SK-N-MC (cell line): Measurements from ENCODE around the gene SYTL3.

Source experiments
- DNase-seq: peaks from one replicate; pipeline ENCODE4 v3.0.0-alpha.2; 2011; ENCODE audit warnings: low read depth, low spot score
- H3K27ac ChIP-seq: fragments of 200-600 bp; sonication (generic); 2 replicates; pipeline ENCODE4 v1.5.1; 2016; ENCODE audit warnings: mixed run types
- H3K36me3 ChIP-seq: fragments of 200-600 bp; sonication (generic); 2 replicates; pipeline ENCODE4 v1.6.1; 2017; ENCODE audit warnings: antibody characterized with exemption, low read length, mixed read lengths; ENCODE audit not compliant: insufficient read depth
- H3K4me3 ChIP-seq: fragments of 200-600 bp; sonication (generic); 2 replicates; pipeline ENCODE4 v1.5.1; 2016
- H3K9ac ChIP-seq: fragments of 200-600 bp; sonication (generic); 2 replicates; pipeline ENCODE4 v1.8.0; 2017; ENCODE audit warnings: mixed run types, mixed read lengths; ENCODE audit not compliant: insufficient read length
- H3K9me3 ChIP-seq: fragments of 200-600 bp; sonication (generic); 2 replicates; pipeline ENCODE4 v1.6.1; 2017; ENCODE audit warnings: low read depth, mild to moderate bottlenecking, antibody characterized with exemption, low read length, moderate library complexity, mixed read lengths
- EZH2 ChIP-seq: fragments of 200-600 bp; sonication (generic); IDR thresholded peaks from one replicate; pipeline ENCODE4 v1.6.1; 2017; ENCODE audit warnings: antibody characterized with exemption
- FOXP2 ChIP-seq: optimal IDR thresholded peaks from 2 replicates; pipeline ENCODE3; 2011; ENCODE audit warnings: mild to moderate bottlenecking, moderate library complexity; ENCODE audit not compliant: insufficient read depth; ENCODE audit errors: extremely low read length, control extremely low read depth
- POLR2AphosphoS5 ChIP-seq: IDR thresholded peaks from 2 replicates; pipeline ENCODE4 v1.6.1; 2012; ENCODE audit warnings: mild to moderate bottlenecking, low read depth, low read length, borderline replicate concordance

The SYTL3 gene

GRCh38 chr6:158706369-158706982 lies 56.6 kb downstream of the SYTL3 start:
- Histone ChIP-seq H3K4me3 (peak overlapping the region; percentile 8; the same call in 1 of the 2 replicates), H3K27ac (0 out of 2 replicates have a peak overlapping the region, but pooled peaks have one; percentile 23), H3K36me3 (no peaks in the 10 kb centered on the region), H3K9me3 (no peaks in the 10 kb centered on the region), H3K9ac (no peak overlapping the region)
- no peak for TF ChIP-seq EZH2
- TF ChIP-seq POLR2AphosphoS5, result no peak
- no peak for TF ChIP-seq FOXP2
- DNase-seq, result no peak

GRCh38 chr6:158707120-158707820 lies 57.4 kb downstream of the SYTL3 start:
- H3K36me3 ChIP-seq, result no peaks in the 10 kb centered on the region
- peak overlapping the region; percentile 32 for H3K9ac ChIP-seq
- no peaks in the 10 kb centered on the region for H3K9me3 ChIP-seq
- no peak overlapping the region for H3K27ac ChIP-seq
- no peak for DNase-seq
- peak overlapping the region; percentile 8; the same call in 1 of the 2 replicates for H3K4me3 ChIP-seq
- no peak for TF ChIP-seq POLR2AphosphoS5
- TF ChIP-seq EZH2, result no peak
- no peak for TF ChIP-seq FOXP2

GRCh38 chr6:158707821-158708195 lies 58.0 kb downstream of the SYTL3 start:
- no peak overlapping the region for H3K9ac ChIP-seq

GRCh38 chr6:158708239-158708638 lies 58.4 kb downstream of the SYTL3 start:
- H3K9ac ChIP-seq, result no peak overlapping the region
- TF ChIP-seq POLR2AphosphoS5, result no peak
- no peak for TF ChIP-seq FOXP2
- no peak for TF ChIP-seq EZH2
- H3K9me3 ChIP-seq, result no peaks in the 10 kb centered on the region
- no peak for DNase-seq
- H3K4me3 ChIP-seq, result no peak overlapping the region
- no peak overlapping the region for H3K27ac ChIP-seq
- H3K36me3 ChIP-seq, result no peaks in the 10 kb centered on the region

More at GRCh38 chr6:158707821-158708195, 58.0 kb downstream of the SYTL3 start:
- Histone ChIP-seq H3K36me3 (no peaks in the 10 kb centered on the region), H3K27ac (no peak overlapping the region), H3K9me3 (no peaks in the 10 kb centered on the region), H3K4me3 (no peak overlapping the region)
- no peak for DNase-seq
- TF ChIP-seq POLR2AphosphoS5 (no peak), FOXP2 (no peak), EZH2 (no peak)

- no peak for TF ChIP-seq POLR2AphosphoS5
- H3K36me3 ChIP-seq, result no peaks in the 10 kb centered on the region
- no peaks in the 10 kb centered on the region for H3K9me3 ChIP-seq
- H3K9ac ChIP-seq, result no peak overlapping the region
- H3K4me3 ChIP-seq, result no peak overlapping the region
- no peak for DNase-seq
- no peak overlapping the region for H3K27ac ChIP-seq
Observed at GRCh38 chr6:158709809-158710208, 60.0 kb downstream of the SYTL3 start.

GRCh38 chr6:158711264-158711663 lies 61.4 kb downstream of the SYTL3 start:
- Histone ChIP-seq H3K9ac (no peak overlapping the region), H3K27ac (no peak overlapping the region), H3K4me3 (no peak overlapping the region), H3K9me3 (no peaks in the 10 kb centered on the region), H3K36me3 (no peaks in the 10 kb centered on the region)
- no peak for TF ChIP-seq POLR2AphosphoS5
- no peak for TF ChIP-seq FOXP2
- TF ChIP-seq EZH2, result no peak
- DNase-seq, result no peak

- H3K27ac ChIP-seq, result no peak overlapping the region
- DNase-seq, result no peak
- no peaks in the 10 kb centered on the region for H3K9me3 ChIP-seq
- H3K36me3 ChIP-seq, result no peaks in the 10 kb centered on the region
- no peak overlapping the region for H3K4me3 ChIP-seq
- TF ChIP-seq EZH2 (no peak), FOXP2 (no peak), POLR2AphosphoS5 (no peak)
- no peak overlapping the region for H3K9ac ChIP-seq
Observed at GRCh38 chr6:158713469-158713868, 63.6 kb downstream of the SYTL3 start.

GRCh38 chr6:158714706-158715105 lies 64.9 kb downstream of the SYTL3 start:
- TF ChIP-seq POLR2AphosphoS5 (no peak), FOXP2 (no peak), EZH2 (no peak)
- Histone ChIP-seq H3K27ac (no peak overlapping the region), H3K4me3 (no peak overlapping the region), H3K9ac (no peak overlapping the region), H3K36me3 (no peaks in the 10 kb centered on the region), H3K9me3 (no peaks in the 10 kb centered on the region)
- DNase-seq, result no peak
